GM20000 (cell line): ENCODE data around the gene CBR4.
A peak's percentile ranks its signal among the peaks of the same experiment; 100 is the strongest.

Source experiments
- DNase-seq: peaks from one replicate; pipeline ENCODE4 v3.0.0; 2012; ENCODE audit warnings: low spot score
- CTCF ChIP-seq: IDR thresholded peaks from 2 replicates; pipeline ENCODE4 v1.5.1; 2012; ENCODE audit warnings: mild to moderate bottlenecking, control low read depth; ENCODE audit errors: extremely low read depth, missing control alignments

Gene CBR4

GRCh38 chr4:169031392-169031791, 21.3 kb upstream of the CBR4 start:
- TF ChIP-seq CTCF = no peak
- no peak for DNase-seq

GRCh38 chr4:169030562-169030982, 20.5 kb upstream of the CBR4 start:
- no peak for DNase-seq
- no peak for TF ChIP-seq CTCF

- no peak for TF ChIP-seq CTCF
- DNase-seq = no peak
These were observed 19.9 kb upstream of the CBR4 start for GRCh38 chr4:169029947-169030346.

GRCh38 chr4:169027663-169028062, 17.6 kb upstream of the CBR4 start:
- TF ChIP-seq CTCF = no peak

GRCh38 chr4:169025184-169025583, 15.1 kb upstream of the CBR4 start:
- no peak for DNase-seq
- TF ChIP-seq CTCF = no peak

More at GRCh38 chr4:169027663-169028062, 17.6 kb upstream of the CBR4 start:
- DNase-seq = no peak

GRCh38 chr4:169024762-169025161, 14.7 kb upstream of the CBR4 start:
- peak; percentile 59 for TF ChIP-seq CTCF
- DNase-seq = peak; percentile 61

- TF ChIP-seq CTCF = no peak
These were observed 8.4 kb upstream of the CBR4 start for GRCh38 chr4:169018406-169018805.

More at GRCh38 chr4:169018406-169018805, 8.4 kb upstream of the CBR4 start:
- DNase-seq = no peak
